GM21576 (cell line): ENCODE measurements around the gene KL.

Experiments
- ATAC-seq: cut with Tn5 transposase; IDR thresholded peaks from one replicate; pipeline ENCODE4 v1.9.1; 2021; ENCODE audit warnings: mild to moderate bottlenecking, moderate library complexity; ENCODE audit not compliant: unreplicated experiment

Gene KL

DNA sequence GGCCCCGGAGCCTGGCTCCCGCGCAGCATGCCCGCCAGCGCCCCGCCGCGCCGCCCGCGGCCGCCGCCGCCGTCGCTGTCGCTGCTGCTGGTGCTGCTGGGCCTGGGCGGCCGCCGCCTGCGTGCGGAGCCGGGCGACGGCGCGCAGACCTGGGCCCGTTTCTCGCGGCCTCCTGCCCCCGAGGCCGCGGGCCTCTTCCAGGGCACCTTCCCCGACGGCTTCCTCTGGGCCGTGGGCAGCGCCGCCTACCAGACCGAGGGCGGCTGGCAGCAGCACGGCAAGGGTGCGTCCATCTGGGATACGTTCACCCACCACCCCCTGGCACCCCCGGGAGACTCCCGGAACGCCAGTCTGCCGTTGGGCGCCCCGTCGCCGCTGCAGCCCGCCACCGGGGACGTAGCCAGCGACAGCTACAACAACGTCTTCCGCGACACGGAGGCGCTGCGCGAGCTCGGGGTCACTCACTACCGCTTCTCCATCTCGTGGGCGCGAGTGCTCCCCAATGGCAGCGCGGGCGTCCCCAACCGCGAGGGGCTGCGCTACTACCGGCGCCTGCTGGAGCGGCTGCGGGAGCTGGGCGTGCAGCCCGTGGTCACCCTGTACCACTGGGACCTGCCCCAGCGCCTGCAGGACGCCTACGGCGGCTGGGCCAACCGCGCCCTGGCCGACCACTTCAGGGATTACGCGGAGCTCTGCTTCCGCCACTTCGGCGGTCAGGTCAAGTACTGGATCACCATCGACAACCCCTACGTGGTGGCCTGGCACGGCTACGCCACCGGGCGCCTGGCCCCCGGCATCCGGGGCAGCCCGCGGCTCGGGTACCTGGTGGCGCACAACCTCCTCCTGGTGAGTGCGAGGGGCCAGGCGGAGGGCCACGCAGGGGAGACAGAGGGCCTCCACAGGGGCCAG is at the start of gene KL:
TSS of gene KL (plus strand) at position 10 of the 909 bp plus-strand sequence. CDS start at position 28, 18 bp downstream.
- ATAC-seq, result peak; percentile 35

GRCh38 chr13:32967584-32968182 is 48.5 kb upstream of the KL start:
- no peak for ATAC-seq

GRCh38 chr13:32968316-32968715 is 47.9 kb upstream of the KL start:
- no peak for ATAC-seq

- no peak for ATAC-seq
Measured at GRCh38 chr13:32968793-32969192, 47.4 kb upstream of the KL start.

DNA sequence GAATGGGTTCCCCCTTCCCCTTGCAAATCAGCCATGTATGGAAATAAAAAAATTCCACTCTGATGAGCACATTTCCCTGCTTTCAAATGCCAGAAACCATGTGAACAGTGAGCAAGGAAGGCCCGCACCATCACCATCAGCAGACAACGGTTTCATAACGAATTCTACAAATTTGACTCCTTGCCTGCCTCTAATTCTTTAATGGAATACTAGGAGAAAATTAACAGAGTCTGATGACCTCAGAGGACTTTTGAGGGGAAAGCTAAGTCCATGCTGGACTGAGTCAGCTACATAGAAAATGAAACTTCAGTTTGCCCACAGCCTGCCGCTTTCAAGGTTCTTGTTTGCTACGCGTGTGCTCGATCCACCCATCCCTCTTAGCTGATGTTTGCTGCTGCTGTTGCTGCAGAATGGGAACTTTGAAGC is 46.7 kb upstream of the KL start:
- ATAC-seq, result peak; percentile 66

GRCh38 chr13:32976056-32976805 is 40.0 kb upstream of the KL start:
- ATAC-seq, result no peak

DNA sequence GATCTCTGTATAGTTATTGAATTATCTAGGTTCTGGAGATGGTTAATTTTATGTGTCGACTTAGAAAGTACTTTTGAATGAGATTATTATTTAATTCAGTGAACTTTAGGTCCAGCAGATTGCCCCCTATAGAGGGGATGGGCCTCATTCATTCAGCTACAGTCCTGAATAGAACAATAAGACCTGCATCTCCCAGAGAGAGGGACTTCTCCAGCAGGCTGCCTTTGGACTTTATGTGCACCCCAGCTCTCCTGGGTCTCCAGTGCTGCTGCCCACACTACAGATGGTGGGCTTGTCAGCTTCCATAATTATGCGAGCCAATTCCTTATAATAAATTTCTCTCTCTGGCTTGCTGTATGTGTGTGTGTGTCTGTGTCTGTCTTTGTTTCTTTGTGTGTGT is 39.3 kb upstream of the KL start:
- no peak for ATAC-seq

GRCh38 chr13:32977321-32977720 is 38.9 kb upstream of the KL start:
- ATAC-seq, result no peak

DNA sequence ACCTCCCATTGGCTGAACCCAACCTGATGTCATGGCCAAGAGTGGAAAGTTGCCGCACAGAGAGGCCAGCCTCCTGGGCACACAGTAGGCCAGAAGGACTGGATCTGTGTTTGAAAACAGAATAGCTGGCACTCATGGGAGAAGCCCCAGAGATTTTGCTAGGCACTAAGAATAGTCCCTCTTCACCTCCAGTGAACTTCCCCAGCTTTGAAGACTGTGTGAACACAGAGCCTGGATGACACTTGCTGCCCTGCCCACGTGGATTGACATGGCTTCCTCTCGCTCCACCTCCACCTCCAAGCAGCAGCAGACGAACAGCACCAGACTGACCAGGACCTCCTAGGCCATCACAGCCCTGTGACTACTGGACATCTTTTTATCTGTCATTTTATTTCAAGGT is 37.9 kb upstream of the KL start:
- no peak for ATAC-seq

DNA sequence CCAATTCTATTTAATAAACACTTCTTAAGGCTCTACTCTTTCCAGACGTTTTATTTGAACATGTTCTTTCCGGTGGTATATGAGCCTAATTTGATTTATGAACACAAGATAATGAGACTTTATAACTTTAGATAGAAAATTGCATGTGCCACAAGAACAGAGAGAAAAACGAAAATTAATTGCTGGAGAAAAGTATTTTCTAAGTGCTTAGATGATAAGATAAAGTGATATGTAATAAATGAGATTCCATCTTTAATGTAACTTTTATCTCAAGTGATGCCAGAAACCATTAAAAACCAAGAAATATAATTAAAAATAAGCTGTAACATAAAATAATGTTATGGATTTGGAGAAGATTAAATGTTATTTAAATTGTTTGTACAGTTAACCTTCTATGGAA is 33.2 kb upstream of the KL start:
- ATAC-seq, result no peak

DNA sequence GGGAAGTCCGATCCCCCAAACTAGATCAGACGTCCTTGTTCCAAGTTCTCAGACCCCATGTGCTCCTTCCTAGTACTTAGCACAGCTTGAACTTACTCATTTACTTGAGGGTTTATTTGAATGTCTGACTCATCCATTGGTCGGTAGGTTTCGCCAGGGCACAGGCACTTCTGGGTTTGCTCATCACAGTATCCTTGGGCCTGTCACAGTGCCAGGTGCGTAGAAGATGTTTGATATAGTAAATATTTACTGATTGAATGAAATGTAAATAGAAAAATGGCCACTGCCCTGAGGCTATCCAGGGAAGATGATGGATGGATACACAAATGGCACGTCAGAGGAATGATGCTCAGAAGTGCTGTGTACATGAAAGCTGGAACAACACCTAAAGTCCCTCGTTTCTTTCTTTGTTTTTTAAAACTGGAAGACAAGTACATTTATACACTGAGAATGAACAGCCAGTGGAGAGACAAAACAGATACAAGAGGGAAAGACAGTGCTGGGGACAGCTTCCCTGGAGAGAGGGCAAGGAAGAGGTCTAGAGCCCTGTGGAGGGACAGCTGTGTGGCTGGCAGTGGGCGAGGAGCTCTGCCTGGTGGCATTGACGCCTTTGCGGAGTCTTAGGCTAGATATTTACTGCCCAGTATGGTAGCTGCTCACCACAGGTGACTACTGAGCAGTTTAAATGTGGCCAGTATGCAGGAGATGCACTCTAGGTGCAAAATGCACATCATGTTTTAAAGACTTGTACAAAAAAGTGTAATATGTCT is 31.2 kb upstream of the KL start:
- no peak for ATAC-seq

- no peak for ATAC-seq
Measured at GRCh38 chr13:32986552-32986951, 29.7 kb upstream of the KL start.

DNA sequence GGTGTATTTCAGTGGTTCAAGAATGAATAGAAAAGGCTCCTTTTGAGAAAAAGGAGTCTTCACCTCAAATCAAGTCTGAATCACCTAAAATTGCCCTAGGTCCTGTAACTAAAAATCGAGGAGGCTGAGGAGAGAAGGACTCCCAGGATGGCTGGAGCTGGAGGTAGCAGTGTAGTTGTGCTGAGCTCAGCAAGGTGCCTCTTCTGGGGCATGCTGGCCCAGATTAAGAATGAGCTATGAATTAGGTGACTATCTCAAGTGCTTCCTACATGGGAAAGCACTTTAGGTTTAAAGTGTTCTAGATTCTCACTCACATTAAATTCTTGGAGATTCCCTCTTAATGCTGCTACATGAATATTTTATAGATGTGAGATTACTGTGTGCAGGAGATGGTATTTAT is 28.8 kb upstream of the KL start:
- ATAC-seq, result no peak

GRCh38 chr13:32988608-32989289 is 27.5 kb upstream of the KL start:
- ATAC-seq, result no peak

DNA sequence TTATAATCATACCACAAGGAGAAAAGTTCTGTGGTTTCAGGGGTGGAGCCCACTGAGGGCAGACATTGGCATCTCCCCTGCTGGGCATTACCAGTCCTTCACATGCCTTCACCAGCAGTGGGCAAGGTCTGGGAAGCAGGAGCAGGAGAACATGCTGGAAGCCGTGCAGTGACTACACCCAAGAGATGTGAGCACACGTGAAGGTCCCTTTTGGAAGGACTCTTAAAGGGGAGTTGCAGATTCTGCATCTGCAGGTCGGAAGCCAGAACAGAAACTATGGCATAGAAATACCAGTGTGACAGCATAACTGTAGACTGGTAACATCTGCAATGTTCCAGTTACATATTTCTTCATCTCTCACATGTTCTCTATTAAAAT is 26.9 kb upstream of the KL start:
- ATAC-seq, result no peak

GRCh38 chr13:32989942-32990341 is 26.3 kb upstream of the KL start:
- no peak for ATAC-seq

GRCh38 chr13:32993145-32993544 is 23.1 kb upstream of the KL start:
- no peak for ATAC-seq

DNA sequence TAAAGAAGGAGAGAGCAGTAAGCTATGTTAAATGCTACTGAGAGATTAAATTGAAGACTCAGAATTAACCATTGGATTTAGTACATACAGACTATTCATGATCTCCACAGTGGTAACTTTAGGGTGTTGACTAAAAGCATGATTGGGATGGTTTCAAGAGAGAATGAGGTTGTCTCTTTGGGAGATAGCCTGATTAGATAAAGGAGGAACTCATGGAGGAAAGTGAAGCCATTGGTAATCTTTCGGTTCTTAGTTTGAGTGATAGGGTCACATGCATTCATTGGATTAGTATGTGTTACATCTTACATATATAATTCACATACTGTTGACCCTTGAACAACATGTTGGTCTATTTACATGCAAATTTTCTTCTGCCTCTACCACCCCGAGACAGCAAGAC is 18.8 kb upstream of the KL start:
- ATAC-seq, result no peak

- ATAC-seq, result no peak
Measured at GRCh38 chr13:32998966-32999365, 17.3 kb upstream of the KL start.

- no peak for ATAC-seq
Measured at GRCh38 chr13:33000365-33000764, 15.9 kb upstream of the KL start.
